GM19328 (cell line): ENCODE measurements around the gene OR2L3.
"Not testable (repeated sequence)": the region's sequence is repeated elsewhere in the genome, so short reads cannot be mapped to it uniquely, and the experiment has no call there.

Experiments used
- ATAC-seq: cut with Tn5 transposase; IDR thresholded peaks from one replicate; pipeline ENCODE4 v1.9.1; 2021; ENCODE audit warnings: mild to moderate bottlenecking, moderate library complexity; ENCODE audit not compliant: unreplicated experiment

OR2L3 gene

GRCh38 chr1:248046536-248046935 lies at the start of gene OR2L3:
Gene OR2L3, plus strand, starts transcription at chr1:248046836. Its CDS starts 13,846 bp downstream, at chr1:248060682.
- no peak for ATAC-seq

GRCh38 chr1:247998811-247999210 lies 47.8 kb upstream of the OR2L3 start:
- ATAC-seq, result no peak

GRCh38 chr1:248000169-248000568 lies 46.5 kb upstream of the OR2L3 start:
- ATAC-seq, result no peak

- no peak for ATAC-seq
These were observed 38.9 kb upstream of the OR2L3 start for GRCh38 chr1:248007778-248008177.

- no peak for ATAC-seq
These were observed 37.0 kb upstream of the OR2L3 start for GRCh38 chr1:248009681-248010080.

GRCh38 chr1:248013229-248013710 lies 33.4 kb upstream of the OR2L3 start, which contains the start of gene OR2L5:
Gene OR2L5, plus strand, starts transcription at chr1:248013660. Its CDS starts 8,288 bp downstream, at chr1:248021948.
- no peak for ATAC-seq

GRCh38 chr1:248015803-248016202 lies 30.8 kb upstream of the OR2L3 start:
- ATAC-seq, result no peak

- ATAC-seq, result no peak
These were observed 16.9 kb upstream of the OR2L3 start, which contains the start of gene OR2L2 for GRCh38 chr1:248029770-248030169. Gene OR2L2, plus strand, starts transcription at chr1:248030070. Its CDS starts 8,198 bp downstream, at chr1:248038268.

GRCh38 chr1:248045209-248045608 lies 1.4 kb upstream of the OR2L3 start:
- no peak for ATAC-seq

- no peak for ATAC-seq
These were observed 372 bp downstream of the OR2L3 start for GRCh38 chr1:248047008-248047407.

- ATAC-seq, result no peak
These were observed 8.0 kb downstream of the OR2L3 start for GRCh38 chr1:248054671-248055070.

- ATAC-seq, result no peak
These were observed 8.6 kb downstream of the OR2L3 start for GRCh38 chr1:248055261-248055660.

GRCh38 chr1:248065071-248065470 lies 18.4 kb downstream of the OR2L3 start:
- no peak for ATAC-seq

- no peak for ATAC-seq
These were observed 19.0 kb downstream of the OR2L3 start for GRCh38 chr1:248065604-248066003.

GRCh38 chr1:248083864-248084263 lies 37.2 kb downstream of the OR2L3 start:
- ATAC-seq, result not testable (repeated sequence)

GRCh38 chr1:248094884-248095283 lies 48.2 kb downstream of the OR2L3 start, which contains the start of gene OR2L13:
Gene OR2L13, plus strand, starts transcription at chr1:248095184. Its CDS starts 4,192 bp downstream, at chr1:248099376.
- no peak for ATAC-seq

GRCh38 chr1:248098529-248098928 lies 51.9 kb downstream of the OR2L3 start:
- ATAC-seq, result no peak

GRCh38 chr1:248102847-248103246 lies 56.2 kb downstream of the OR2L3 start:
- no peak for ATAC-seq

GRCh38 chr1:248111157-248111556 lies 64.5 kb downstream of the OR2L3 start:
- ATAC-seq, result no peak
